Peyer's patch (tissue), 4 donors: ENCODE results near the gene CHFR.

Source experiments
- CTCF ChIP-seq, 6 experiments: fragments of 450-650 bp in 4 of 6; fragments of 200-600 bp in 2 of 6; sonication (generic) in 1 of 6; IDR thresholded peaks; one replicate each; pipeline ENCODE4 v1.5.1; 2017 to 2019; ENCODE audit warnings: antibody characterized with exemption in 6 of 6, mild to moderate bottlenecking in 3 of 6, moderate library complexity in 1 of 6
- POLR2A ChIP-seq, 2 donors: fragments of 450-650 bp; IDR thresholded peaks; one replicate each; pipeline ENCODE4 v1.5.1; 2017; ENCODE audit warnings: antibody characterized with exemption in 2 of 2, mild to moderate bottlenecking in 2 of 2, moderate library complexity in 2 of 2

GRCh38 chr12:132842449-132843045 lies 44.9 kb downstream of the CHFR start:
- TF ChIP-seq CTCF (IDR thresholded peaks at IDR 0.05) (no peak), POLR2A (IDR thresholded peaks at IDR 0.05) (no peak)
